Measurements from ENCODE around the gene GLIS1. TPM values are rescaled to one million over a fixed set of nuclear protein-coding genes. Genes with fewer than 3 reads are reported as not detected.
A peak's percentile ranks its signal among the peaks of the same experiment; 100 is the strongest.

The GLIS1 gene
- total and polyA plus RNA-seq, 12 donors = 0.06 to 0.10 (median 0.09) TPM; not detected in 7

DNA sequence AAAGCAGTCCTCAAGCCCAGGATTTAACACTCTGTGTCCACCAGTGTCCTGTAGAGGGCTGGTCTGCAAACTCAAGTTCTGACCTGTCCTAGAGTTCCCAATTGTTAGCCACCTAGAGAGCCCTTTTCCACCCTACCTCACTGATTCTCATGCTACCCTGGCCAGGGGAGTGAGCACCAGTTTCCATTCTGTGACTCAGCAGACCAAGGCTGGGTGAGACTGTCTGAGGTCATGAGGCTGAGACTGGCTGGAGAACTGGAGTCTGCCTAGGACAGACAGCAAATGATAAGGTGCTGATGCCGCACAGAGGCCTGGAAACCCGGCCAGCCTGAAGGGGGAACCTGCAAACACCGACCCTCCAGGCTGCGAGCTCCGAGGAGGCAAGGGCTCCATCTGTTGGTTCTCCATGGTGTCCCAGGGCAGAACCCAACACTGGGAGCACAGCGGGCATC is 13.7 kb downstream of the GLIS1 start:
- Histone ChIP-seq H3K4me1 (no peaks in the 10 kb centered on the region), H3K27ac (no peak overlapping the region), H3K36me3 (no peaks in the 10 kb centered on the region), H3K9me3 (no peaks in the 10 kb centered on the region), H3K4me3 (no peak overlapping the region), H3K27me3 (peaks cover 0 to 8% (median 0%) of the 10 kb centered on the region in 7 donors)
- DNase-seq (no peak), ATAC-seq (peak in 3 of 8 donors; percentile 25 to 40 (median 38))
- TF ChIP-seq, protein P1, sequence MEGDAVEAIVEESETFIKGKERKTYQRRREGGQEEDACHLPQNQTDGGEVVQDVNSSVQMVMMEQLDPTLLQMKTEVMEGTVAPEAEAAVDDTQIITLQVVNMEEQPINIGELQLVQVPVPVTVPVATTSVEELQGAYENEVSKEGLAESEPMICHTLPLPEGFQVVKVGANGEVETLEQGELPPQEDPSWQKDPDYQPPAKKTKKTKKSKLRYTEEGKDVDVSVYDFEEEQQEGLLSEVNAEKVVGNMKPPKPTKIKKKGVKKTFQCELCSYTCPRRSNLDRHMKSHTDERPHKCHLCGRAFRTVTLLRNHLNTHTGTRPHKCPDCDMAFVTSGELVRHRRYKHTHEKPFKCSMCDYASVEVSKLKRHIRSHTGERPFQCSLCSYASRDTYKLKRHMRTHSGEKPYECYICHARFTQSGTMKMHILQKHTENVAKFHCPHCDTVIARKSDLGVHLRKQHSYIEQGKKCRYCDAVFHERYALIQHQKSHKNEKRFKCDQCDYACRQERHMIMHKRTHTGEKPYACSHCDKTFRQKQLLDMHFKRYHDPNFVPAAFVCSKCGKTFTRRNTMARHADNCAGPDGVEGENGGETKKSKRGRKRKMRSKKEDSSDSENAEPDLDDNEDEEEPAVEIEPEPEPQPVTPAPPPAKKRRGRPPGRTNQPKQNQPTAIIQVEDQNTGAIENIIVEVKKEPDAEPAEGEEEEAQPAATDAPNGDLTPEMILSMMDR (IDR thresholded peaks at IDR 0.05) = peak in 2 of 9 donors; percentile 6 to 14
- intact Hi-C loops (cut with DNase I) = no loop called here
- WGBS, 2 donors = 19 to 26% methylated on average over 6 of the region's 6 CpGs

DNA sequence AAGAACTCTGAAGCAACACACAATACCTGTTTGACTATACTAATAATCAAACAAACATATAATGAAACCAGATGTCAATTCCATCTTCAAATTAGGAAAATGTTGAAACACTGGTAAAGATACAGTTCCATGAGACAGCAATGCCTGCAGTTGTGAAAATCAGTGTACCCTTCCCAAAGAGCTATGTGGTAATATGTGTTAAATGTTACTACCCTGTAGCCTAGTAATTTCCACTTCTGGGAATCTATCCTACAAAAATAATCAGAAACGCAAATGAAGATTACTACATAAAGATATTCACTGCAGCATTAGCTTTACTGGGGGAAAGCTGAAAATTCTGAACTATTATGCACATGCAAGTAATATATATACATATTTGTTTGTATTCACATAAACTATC is 16.9 kb downstream of the GLIS1 start:
- no peak overlapping the region for H3K27ac ChIP-seq
- intact Hi-C loops (cut with DNase I) = no loop called here
- H3K9me3 ChIP-seq = no peaks in the 10 kb centered on the region
- ATAC-seq = no peak
- no peak overlapping the region for H3K4me3 ChIP-seq
- H3K4me1 ChIP-seq = no peaks in the 10 kb centered on the region
- TF ChIP-seq, protein P1 (IDR thresholded peaks at IDR 0.05) = no peak
- peaks cover 0 to 19% (median 6%) of the 10 kb centered on the region in 7 donors for H3K27me3 ChIP-seq
- WGBS, 2 donors = 61 to 84% methylated on average over 1 of the region's 1 CpG
- no peaks in the 10 kb centered on the region for H3K36me3 ChIP-seq
- no peak for DNase-seq

DNA sequence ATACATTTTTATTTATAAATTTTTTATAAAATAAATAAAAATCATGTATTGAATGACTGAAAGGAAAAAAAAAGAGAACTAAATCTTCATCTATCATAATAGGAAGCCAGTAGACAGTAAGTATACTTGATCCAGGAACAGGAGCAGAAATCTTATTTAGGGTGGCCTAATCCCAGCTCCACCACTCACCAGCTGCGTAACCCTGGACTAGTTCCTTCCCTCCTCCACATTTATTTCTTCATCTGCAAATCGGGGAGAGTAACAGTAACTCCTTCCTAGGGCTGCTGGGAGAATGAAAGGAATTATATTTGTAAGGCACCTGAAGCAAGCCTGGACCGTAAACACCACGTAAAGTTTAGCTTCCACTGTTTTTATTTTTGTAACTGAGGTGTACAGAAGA is 17.9 kb downstream of the GLIS1 start:
- TF ChIP-seq, protein P1 (IDR thresholded peaks at IDR 0.05) = no peak
- intact Hi-C loops (cut with DNase I) = no loop called here
- ATAC-seq (no peak), DNase-seq (no peak)
- H3K4me3 ChIP-seq = no peak overlapping the region
- H3K9me3 ChIP-seq = no peaks in the 10 kb centered on the region
- H3K27ac ChIP-seq = no peak overlapping the region
- H3K36me3 ChIP-seq = no peaks in the 10 kb centered on the region
- H3K4me1 ChIP-seq = no peaks in the 10 kb centered on the region
- H3K27me3 ChIP-seq = peaks cover 0 to 19% (median 7%) of the 10 kb centered on the region in 7 donors
- WGBS, 2 donors = 80 to 83% methylated on average over 4 of the region's 4 CpGs

DNA sequence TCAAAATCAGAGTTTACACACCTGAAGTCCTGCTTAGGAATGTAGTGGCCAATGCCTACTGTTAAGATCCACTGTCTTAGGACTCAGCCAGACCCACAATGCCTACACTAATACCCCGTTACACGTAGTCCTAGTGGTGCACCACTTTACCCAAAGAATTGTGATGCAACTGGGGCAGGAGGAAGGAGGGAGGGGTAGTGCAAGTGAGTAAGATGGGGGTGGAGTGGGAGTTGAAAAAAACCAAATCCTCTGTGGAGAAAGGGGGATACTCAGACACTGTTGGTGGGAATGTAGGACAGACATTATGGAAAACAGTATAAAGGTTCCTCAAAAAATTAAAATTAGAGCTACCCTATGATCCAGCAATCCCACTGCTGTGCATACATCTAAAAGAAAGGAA is 19.5 kb downstream of the GLIS1 start:
- Histone ChIP-seq H3K27ac (no peak overlapping the region), H3K9me3 (no peaks in the 10 kb centered on the region), H3K4me3 (no peak overlapping the region), H3K27me3 (peaks cover 0 to 34% (median 18%) of the 10 kb centered on the region in 7 donors), H3K4me1 (no peaks in the 10 kb centered on the region), H3K36me3 (no peaks in the 10 kb centered on the region)
- no peak for DNase-seq
- intact Hi-C loops (cut with DNase I) = no loop called here
- 73 to 75% methylated on average over 2 of the region's 2 CpGs for WGBS, 2 donors
- TF ChIP-seq, protein P1 (IDR thresholded peaks at IDR 0.05) = no peak
- no peak for ATAC-seq
